GM18870 (cell line): ENCODE data around the gene KRT28.

Source experiments
- ATAC-seq: cut with Tn5 transposase; IDR thresholded peaks from one replicate; pipeline ENCODE4 v1.9.1; 2021; ENCODE audit warnings: moderate library complexity; ENCODE audit not compliant: unreplicated experiment

The KRT28 gene

GRCh38 chr17:40799859-40800258 lies at the start of gene KRT28:
KRT28 (minus strand) TSS chr17:40799959; CDS start chr17:40799893, 66 bp downstream.
- ATAC-seq: no peak

- ATAC-seq: no peak
These were observed 49.0 kb upstream of the KRT28 start for GRCh38 chr17:40848583-40849235.

GRCh38 chr17:40846515-40847144 lies 46.9 kb upstream of the KRT28 start:
- no peak for ATAC-seq

GRCh38 chr17:40844671-40845107 lies 44.9 kb upstream of the KRT28 start:
- ATAC-seq: no peak

GRCh38 chr17:40843242-40843641 lies 43.5 kb upstream of the KRT28 start:
- no peak for ATAC-seq

GRCh38 chr17:40841246-40841645 lies 41.5 kb upstream of the KRT28 start:
- no peak for ATAC-seq

- no peak for ATAC-seq
These were observed 39.4 kb upstream of the KRT28 start for GRCh38 chr17:40839194-40839593.

- ATAC-seq: no peak
These were observed 36.3 kb upstream of the KRT28 start for GRCh38 chr17:40836020-40836419.

GRCh38 chr17:40833882-40834281 lies 34.1 kb upstream of the KRT28 start:
- no peak for ATAC-seq

- no peak for ATAC-seq
These were observed 33.1 kb upstream of the KRT28 start for GRCh38 chr17:40832840-40833239.

GRCh38 chr17:40830085-40830776 lies 30.5 kb upstream of the KRT28 start:
- ATAC-seq: no peak

- no peak for ATAC-seq
These were observed 28.8 kb upstream of the KRT28 start for GRCh38 chr17:40828454-40829044.

GRCh38 chr17:40827746-40828453 lies 28.1 kb upstream of the KRT28 start:
- ATAC-seq: no peak

- ATAC-seq: no peak
These were observed 25.8 kb upstream of the KRT28 start for GRCh38 chr17:40825599-40825998.

- ATAC-seq: no peak
These were observed 24.5 kb upstream of the KRT28 start for GRCh38 chr17:40824015-40824832.

GRCh38 chr17:40822132-40822812 lies 22.5 kb upstream of the KRT28 start, which contains the start of gene KRT10:
KRT10 (minus strand) TSS chr17:40822614; CDS start chr17:40822585, 29 bp downstream.
- ATAC-seq: no peak

- ATAC-seq: no peak
These were observed 21.8 kb upstream of the KRT28 start for GRCh38 chr17:40821536-40821935.

GRCh38 chr17:40820228-40820838 lies 20.6 kb upstream of the KRT28 start:
- ATAC-seq: no peak

- ATAC-seq: no peak
These were observed 19.9 kb upstream of the KRT28 start for GRCh38 chr17:40819528-40820125.
